ENCODE measurements around the gene SUMF2.
A peak's percentile ranks its signal among the peaks of the same experiment; 100 is the strongest.

DNA sequence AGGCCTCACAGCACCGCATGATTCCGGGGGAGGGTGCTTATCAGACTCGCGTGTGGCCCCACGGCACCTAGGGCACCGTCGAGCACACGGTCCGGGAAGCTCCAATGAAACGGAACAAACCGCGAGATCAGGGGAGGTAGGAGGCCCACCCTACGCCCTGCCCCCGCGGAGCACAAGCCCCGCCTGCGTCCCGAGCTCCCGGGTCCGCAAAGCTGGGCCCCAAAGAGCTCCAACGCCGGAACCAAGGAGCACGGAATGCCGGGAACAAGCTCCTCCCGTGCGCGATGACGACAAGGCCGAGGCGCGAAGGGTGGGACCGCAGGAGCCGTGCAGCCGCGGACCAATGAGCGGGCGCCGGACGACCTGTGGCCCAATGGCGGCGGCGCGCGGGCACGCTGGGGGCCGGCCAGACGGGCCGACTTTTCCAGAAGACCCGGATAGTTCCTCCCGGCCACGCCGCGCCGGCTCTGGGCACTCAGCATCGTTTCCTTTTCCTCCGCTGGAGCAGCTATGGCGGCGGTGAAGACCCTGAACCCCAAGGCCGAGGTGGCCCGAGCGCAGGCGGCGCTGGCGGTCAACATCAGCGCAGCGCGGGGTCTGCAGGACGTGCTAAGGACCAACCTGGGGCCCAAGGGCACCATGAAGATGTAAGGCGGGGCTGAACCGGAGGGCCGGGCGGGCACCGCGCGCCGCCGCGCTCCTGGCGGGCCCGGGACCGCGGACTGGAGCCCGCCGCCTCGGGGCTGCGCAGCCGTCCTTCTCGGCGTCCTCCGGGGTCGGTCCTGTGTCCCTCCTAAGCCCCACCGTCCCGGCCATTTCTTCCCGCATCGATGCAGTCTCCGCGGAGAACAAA, 12.5 kb upstream of the SUMF2 start, which contains the start of the genes CCT6A and PSPH:
- TF ChIP-seq, protein P1, sequence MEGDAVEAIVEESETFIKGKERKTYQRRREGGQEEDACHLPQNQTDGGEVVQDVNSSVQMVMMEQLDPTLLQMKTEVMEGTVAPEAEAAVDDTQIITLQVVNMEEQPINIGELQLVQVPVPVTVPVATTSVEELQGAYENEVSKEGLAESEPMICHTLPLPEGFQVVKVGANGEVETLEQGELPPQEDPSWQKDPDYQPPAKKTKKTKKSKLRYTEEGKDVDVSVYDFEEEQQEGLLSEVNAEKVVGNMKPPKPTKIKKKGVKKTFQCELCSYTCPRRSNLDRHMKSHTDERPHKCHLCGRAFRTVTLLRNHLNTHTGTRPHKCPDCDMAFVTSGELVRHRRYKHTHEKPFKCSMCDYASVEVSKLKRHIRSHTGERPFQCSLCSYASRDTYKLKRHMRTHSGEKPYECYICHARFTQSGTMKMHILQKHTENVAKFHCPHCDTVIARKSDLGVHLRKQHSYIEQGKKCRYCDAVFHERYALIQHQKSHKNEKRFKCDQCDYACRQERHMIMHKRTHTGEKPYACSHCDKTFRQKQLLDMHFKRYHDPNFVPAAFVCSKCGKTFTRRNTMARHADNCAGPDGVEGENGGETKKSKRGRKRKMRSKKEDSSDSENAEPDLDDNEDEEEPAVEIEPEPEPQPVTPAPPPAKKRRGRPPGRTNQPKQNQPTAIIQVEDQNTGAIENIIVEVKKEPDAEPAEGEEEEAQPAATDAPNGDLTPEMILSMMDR (IDR thresholded peaks at IDR 0.05) = no peak
- peak; percentile 83 to 88 for TF ChIP-seq POLR2A (IDR thresholded peaks at IDR 0.05)

Data from gastroesophageal sphincter (tissue), 3 donors.